Measurements from ENCODE around the gene ZFP92. TPM values are rescaled to one million over a fixed set of nuclear protein-coding genes. Genes with fewer than 3 reads are reported as not detected.

The ZFP92 gene
- total and polyA plus RNA-seq, 2 of the 8 experiments (the other 6 are each of a cell fraction or from before 2014, with no cell fraction given), result 0.14 to 0.41 TPM

DNA sequence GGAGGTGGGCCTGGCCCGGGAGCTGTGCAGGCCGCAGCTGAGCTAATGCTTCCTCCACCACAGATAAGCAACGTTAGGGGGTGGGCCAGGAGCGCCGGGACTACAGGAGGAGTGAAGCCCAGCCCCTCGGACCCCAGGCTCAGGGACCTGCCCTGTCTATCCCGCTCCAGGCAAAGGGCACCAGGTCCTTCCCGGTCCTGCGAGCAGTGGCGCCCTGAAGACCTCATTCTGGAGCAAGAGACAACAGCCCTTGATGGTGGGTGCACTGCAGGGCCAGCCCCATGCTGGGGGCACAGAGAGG, 35.3 kb downstream of the ZFP92 start (continued):
- TF ChIP-seq, protein P1, sequence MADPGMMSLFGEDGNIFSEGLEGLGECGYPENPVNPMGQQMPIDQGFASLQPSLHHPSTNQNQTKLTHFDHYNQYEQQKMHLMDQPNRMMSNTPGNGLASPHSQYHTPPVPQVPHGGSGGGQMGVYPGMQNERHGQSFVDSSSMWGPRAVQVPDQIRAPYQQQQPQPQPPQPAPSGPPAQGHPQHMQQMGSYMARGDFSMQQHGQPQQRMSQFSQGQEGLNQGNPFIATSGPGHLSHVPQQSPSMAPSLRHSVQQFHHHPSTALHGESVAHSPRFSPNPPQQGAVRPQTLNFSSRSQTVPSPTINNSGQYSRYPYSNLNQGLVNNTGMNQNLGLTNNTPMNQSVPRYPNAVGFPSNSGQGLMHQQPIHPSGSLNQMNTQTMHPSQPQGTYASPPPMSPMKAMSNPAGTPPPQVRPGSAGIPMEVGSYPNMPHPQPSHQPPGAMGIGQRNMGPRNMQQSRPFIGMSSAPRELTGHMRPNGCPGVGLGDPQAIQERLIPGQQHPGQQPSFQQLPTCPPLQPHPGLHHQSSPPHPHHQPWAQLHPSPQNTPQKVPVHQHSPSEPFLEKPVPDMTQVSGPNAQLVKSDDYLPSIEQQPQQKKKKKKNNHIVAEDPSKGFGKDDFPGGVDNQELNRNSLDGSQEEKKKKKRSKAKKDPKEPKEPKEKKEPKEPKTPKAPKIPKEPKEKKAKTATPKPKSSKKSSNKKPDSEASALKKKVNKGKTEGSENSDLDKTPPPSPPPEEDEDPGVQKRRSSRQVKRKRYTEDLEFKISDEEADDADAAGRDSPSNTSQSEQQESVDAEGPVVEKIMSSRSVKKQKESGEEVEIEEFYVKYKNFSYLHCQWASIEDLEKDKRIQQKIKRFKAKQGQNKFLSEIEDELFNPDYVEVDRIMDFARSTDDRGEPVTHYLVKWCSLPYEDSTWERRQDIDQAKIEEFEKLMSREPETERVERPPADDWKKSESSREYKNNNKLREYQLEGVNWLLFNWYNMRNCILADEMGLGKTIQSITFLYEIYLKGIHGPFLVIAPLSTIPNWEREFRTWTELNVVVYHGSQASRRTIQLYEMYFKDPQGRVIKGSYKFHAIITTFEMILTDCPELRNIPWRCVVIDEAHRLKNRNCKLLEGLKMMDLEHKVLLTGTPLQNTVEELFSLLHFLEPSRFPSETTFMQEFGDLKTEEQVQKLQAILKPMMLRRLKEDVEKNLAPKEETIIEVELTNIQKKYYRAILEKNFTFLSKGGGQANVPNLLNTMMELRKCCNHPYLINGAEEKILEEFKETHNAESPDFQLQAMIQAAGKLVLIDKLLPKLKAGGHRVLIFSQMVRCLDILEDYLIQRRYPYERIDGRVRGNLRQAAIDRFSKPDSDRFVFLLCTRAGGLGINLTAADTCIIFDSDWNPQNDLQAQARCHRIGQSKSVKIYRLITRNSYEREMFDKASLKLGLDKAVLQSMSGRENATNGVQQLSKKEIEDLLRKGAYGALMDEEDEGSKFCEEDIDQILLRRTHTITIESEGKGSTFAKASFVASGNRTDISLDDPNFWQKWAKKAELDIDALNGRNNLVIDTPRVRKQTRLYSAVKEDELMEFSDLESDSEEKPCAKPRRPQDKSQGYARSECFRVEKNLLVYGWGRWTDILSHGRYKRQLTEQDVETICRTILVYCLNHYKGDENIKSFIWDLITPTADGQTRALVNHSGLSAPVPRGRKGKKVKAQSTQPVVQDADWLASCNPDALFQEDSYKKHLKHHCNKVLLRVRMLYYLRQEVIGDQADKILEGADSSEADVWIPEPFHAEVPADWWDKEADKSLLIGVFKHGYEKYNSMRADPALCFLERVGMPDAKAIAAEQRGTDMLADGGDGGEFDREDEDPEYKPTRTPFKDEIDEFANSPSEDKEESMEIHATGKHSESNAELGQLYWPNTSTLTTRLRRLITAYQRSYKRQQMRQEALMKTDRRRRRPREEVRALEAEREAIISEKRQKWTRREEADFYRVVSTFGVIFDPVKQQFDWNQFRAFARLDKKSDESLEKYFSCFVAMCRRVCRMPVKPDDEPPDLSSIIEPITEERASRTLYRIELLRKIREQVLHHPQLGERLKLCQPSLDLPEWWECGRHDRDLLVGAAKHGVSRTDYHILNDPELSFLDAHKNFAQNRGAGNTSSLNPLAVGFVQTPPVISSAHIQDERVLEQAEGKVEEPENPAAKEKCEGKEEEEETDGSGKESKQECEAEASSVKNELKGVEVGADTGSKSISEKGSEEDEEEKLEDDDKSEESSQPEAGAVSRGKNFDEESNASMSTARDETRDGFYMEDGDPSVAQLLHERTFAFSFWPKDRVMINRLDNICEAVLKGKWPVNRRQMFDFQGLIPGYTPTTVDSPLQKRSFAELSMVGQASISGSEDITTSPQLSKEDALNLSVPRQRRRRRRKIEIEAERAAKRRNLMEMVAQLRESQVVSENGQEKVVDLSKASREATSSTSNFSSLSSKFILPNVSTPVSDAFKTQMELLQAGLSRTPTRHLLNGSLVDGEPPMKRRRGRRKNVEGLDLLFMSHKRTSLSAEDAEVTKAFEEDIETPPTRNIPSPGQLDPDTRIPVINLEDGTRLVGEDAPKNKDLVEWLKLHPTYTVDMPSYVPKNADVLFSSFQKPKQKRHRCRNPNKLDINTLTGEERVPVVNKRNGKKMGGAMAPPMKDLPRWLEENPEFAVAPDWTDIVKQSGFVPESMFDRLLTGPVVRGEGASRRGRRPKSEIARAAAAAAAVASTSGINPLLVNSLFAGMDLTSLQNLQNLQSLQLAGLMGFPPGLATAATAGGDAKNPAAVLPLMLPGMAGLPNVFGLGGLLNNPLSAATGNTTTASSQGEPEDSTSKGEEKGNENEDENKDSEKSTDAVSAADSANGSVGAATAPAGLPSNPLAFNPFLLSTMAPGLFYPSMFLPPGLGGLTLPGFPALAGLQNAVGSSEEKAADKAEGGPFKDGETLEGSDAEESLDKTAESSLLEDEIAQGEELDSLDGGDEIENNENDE (IDR thresholded peaks at IDR 0.05; ENCODE audit: insufficient replicate concordance, low read length), result no peak

Data from H1 (cell line).